GM20431 (cell line): Measurements from ENCODE around the gene MAN1C1.

Experiments used
- in situ Hi-C: fragments of 300-500 bp; cut with MseI, MboI; formaldehyde crosslinking; loops from one replicate; pipeline ENCODE4 v1.15.0; 2020; ENCODE audit warnings: low sequenced_read_pairs; ENCODE audit not compliant: unreplicated experiment

Gene MAN1C1

GRCh38 chr1:25818569-25818968 is 202.0 kb downstream of the MAN1C1 start:
- in situ Hi-C loops = no loop called here

GRCh38 chr1:25819491-25820246 is 203.1 kb downstream of the MAN1C1 start, which contains the start of gene MTFR1L:
MTFR1L (plus strand) TSS chr1:25819954; CDS start chr1:25823105, 3,151 bp downstream.
- in situ Hi-C loops = no loop called here

GRCh38 chr1:25820247-25821111 is 203.9 kb downstream of the MAN1C1 start:
- in situ Hi-C loops = no loop called here

- in situ Hi-C loops = no loop called here
These were observed 204.5 kb downstream of the MAN1C1 start for GRCh38 chr1:25821112-25821476.

- in situ Hi-C loops = no loop called here
These were observed 205.1 kb downstream of the MAN1C1 start for GRCh38 chr1:25821630-25822091.

- in situ Hi-C loops = no loop called here
These were observed 209.0 kb downstream of the MAN1C1 start for GRCh38 chr1:25825605-25826004.

GRCh38 chr1:25826571-25826970 is 210.0 kb downstream of the MAN1C1 start:
- in situ Hi-C loops = no loop called here

- in situ Hi-C loops = no loop called here
These were observed 211.9 kb downstream of the MAN1C1 start for GRCh38 chr1:25828491-25828890.

GRCh38 chr1:25829046-25829445 is 212.5 kb downstream of the MAN1C1 start:
- in situ Hi-C loops = no loop called here

- in situ Hi-C loops = no loop called here
These were observed 215.1 kb downstream of the MAN1C1 start for GRCh38 chr1:25831569-25832196.

- in situ Hi-C loops = no loop called here
These were observed 215.9 kb downstream of the MAN1C1 start for GRCh38 chr1:25832336-25833037.

- in situ Hi-C loops = no loop called here
These were observed 216.6 kb downstream of the MAN1C1 start for GRCh38 chr1:25833158-25833557.
